Measurements from ENCODE around the gene EID3.
A peak's percentile ranks its signal among the peaks of the same experiment; 100 is the strongest.
"Not testable (repeated sequence)": the region's sequence is repeated elsewhere in the genome, so short reads cannot be mapped to it uniquely, and the experiment has no call there.

The EID3 gene

GRCh38 chr12:104303538-104304151, at the start of gene EID3:
EID3 (plus strand) TSS chr12:104303739; CDS start chr12:104303935, 196 bp downstream.
- DNase-seq: no peak

- no peak for DNase-seq
These were observed 45.5 kb upstream of the EID3 start for GRCh38 chr12:104257913-104258472.

- DNase-seq: peak; percentile 26
These were observed 45.0 kb upstream of the EID3 start for GRCh38 chr12:104258476-104259067.

- no peak for DNase-seq
These were observed 40.5 kb upstream of the EID3 start for GRCh38 chr12:104263026-104263425.

- DNase-seq: peak; percentile 30
These were observed 39.8 kb upstream of the EID3 start for GRCh38 chr12:104263580-104264358.

- not testable (repeated sequence) for DNase-seq
These were observed 38.1 kb upstream of the EID3 start for GRCh38 chr12:104265436-104265835.

- no peak for DNase-seq
These were observed 30.6 kb upstream of the EID3 start for GRCh38 chr12:104272938-104273337.

- no peak for DNase-seq
These were observed 30.0 kb upstream of the EID3 start for GRCh38 chr12:104273503-104273902.

GRCh38 chr12:104274811-104275210, 28.7 kb upstream of the EID3 start:
- no peak for DNase-seq

- no peak for DNase-seq
These were observed 27.9 kb upstream of the EID3 start for GRCh38 chr12:104275689-104276088.

- no peak for DNase-seq
These were observed 27.0 kb upstream of the EID3 start for GRCh38 chr12:104276273-104277131.

GRCh38 chr12:104279164-104279563, 24.4 kb upstream of the EID3 start:
- DNase-seq: no peak

- DNase-seq: no peak
These were observed 23.4 kb upstream of the EID3 start for GRCh38 chr12:104280111-104280510.

- DNase-seq: no peak
These were observed 22.7 kb upstream of the EID3 start for GRCh38 chr12:104280717-104281458.

GRCh38 chr12:104281636-104282035, 21.9 kb upstream of the EID3 start:
- no peak for DNase-seq

- no peak for DNase-seq
These were observed 21.4 kb upstream of the EID3 start for GRCh38 chr12:104282109-104282508.

- no peak for DNase-seq
These were observed 17.6 kb upstream of the EID3 start for GRCh38 chr12:104285740-104286515.

GRCh38 chr12:104286516-104287482, 16.7 kb upstream of the EID3 start:
- DNase-seq: peak; percentile 99

GRCh38 chr12:104288635-104289274, 14.8 kb upstream of the EID3 start:
- peak; percentile 94 for DNase-seq
